Kidney glomerular epithelial cell (primary cell): Measurements from ENCODE around the gene CORIN.
A peak's percentile ranks its signal among the peaks of the same experiment; 100 is the strongest.

Experiments
- DNase-seq: peaks from one replicate; lab custom pipeline; 2025; lab: John Stamatoyannopoulos, UW

The CORIN gene

DNA sequence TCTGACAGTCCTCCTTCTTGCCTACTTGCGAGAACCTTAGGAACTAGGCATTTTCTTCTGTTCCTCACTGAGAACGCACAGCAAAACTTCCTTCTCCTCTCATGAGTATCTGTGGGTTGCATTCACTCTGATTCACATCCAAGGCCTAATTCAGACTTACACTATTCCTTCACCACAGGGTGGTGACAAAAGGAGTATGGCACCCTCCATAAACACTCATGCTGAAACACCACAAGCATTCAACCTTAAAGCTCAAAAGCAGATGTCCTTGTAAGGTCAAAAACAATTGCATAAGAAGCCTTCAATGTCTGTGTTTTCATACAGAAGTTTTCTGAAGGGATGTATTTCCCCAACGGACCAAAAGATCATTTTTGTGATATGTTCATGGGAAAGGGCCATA, 147.3 kb downstream of the CORIN start:
- peak; percentile 5 for DNase-seq

DNA sequence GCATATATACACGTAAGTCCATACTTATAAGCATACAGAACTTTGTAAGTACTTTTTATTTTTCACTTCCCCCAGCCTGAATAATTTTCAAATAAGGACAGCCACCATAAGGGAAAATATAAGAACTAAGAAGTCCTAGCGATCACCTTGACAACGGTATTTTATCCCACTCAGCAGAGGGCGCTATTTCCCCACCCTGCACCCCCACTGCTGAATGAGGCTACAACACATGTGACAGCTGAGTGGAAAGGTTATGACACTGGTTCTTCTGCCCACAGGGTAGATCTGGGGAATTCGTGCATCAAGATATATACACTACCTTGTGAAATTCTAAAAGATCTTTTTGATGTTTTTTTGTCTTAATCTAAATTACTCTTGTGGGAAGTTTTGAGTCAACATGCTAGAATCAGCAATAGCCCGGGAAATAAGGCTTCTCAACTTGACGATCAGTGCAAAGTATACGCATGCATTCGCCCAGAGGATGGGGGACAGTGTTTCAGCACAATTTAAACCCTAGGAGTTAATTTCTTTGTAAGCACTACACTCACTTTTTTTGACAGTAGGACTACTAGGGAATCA, 151.5 kb downstream of the CORIN start:
- peak; percentile 15 for DNase-seq

DNA sequence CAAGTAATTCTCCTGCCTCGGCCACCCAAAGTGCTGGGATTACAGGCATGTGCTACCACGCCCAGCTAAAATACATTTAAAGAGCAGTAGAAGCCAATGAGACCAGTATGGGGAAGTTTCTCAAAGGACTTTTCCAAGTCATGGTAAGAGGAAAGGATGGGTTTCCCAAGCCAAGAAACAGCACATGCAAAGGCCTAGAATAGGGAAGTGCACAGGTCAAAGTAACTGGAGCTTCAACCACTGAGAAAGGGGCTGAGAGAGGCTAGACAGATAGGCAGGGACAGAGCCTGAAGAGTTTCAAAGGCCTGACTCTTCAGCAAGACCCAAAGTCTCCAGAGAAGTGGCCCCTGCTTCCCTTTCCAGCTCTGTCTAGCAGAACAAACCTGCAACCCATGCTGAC, 162.1 kb downstream of the CORIN start:
- no peak for DNase-seq

DNA sequence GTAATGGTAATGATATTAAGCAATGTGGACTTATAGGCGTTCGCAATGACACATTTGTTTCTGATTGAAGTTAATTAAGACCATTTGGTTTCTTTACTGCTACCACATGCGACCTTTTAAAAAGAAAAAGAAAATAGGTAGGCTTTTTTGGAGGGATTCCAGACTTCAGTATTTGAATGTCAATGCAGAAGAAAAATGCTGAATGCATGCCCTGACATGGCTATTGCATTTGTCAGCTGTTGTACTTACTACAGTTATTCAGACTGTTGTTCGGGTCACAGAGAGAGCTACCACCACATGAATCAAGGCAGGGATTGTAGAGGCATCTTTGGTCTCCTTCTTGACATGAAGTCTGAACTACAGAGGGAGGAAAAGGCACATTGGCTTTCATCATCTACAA, 163.7 kb downstream of the CORIN start:
- no peak for DNase-seq

DNA sequence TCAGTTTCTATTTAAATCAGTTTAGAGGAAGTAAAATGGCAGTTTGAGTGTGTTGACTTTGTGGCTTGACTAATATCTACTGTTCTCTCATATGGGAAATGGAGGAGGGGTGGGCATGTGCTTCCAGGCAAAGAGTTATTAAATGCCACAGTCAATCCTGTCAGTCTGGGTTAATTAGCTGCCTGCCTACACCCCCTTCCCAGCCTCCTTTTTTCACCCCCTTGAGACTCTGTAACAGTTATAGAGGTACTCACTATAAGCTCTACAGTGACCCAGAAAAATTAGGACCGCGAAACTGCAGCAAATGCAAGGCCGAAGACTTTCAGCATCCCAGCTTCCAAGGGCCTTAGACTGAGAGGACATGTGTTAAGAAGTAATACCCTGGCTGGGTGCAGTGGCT, 165.2 kb downstream of the CORIN start:
- no peak for DNase-seq

DNA sequence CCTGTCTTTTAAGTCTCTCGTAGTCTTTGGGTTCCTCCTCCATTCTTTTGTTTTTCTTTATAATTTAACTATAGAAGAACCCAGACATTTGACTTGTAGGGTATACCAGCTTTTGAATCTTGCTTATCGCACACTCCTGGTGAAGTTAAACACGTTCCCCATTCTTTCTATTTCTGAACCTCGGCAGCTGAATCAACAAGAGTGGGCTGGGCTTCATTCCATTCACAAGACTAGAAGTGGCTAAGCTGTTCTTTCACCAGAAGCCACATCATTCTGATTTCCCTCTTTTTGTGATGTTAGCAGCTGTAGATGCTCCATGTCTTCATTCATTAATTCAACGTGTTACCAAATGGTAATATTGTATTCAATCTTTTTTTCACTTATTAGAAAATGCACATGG, 167.9 kb downstream of the CORIN start:
- no peak for DNase-seq

DNA sequence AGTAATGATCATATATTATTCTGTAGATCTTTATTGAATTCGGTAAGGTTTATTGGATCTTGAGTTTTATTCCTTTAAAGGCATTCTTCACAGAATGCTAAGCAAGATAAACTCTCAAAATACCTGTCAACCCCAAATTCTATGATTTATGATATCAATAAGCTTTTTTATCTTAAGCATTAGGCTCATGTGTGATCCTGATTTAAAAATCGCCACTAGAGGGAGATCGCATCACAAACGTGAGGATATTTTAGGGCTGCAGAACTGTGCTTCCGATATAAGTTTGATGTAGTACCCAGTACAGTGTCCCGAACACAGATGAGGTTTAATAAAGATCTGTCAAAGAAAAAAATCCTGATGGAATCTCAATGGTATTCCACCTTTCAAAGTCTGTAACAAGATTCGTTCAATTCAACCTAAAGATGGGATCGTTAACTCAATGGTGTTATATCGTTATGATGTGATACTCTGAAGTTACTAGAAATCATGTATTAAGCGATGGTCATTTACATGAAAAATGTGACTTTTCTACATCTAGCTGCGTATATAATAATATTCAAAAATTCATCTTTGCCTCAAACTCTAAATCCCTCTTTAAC, 169.0 kb downstream of the CORIN start:
- DNase-seq, result peak; percentile 23

DNA sequence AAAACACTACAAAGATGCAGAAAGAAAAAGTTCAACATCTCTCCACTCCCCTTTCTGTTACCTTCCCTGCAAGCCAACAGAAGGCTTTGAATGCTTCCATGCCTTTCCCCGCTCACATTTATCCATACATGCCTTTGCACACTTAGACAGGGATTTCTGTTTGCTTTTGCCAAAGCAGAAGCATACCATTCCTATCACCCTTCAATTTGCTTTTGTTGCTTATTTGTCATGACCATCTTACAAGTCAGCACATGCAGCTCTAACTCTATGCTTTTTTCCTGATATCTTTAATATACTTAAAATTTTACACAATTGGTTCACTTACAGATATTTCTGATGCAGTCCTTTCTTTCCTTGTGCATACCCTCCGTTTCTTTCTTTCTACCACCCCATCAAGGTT, 169.6 kb downstream of the CORIN start:
- DNase-seq, result no peak

DNA sequence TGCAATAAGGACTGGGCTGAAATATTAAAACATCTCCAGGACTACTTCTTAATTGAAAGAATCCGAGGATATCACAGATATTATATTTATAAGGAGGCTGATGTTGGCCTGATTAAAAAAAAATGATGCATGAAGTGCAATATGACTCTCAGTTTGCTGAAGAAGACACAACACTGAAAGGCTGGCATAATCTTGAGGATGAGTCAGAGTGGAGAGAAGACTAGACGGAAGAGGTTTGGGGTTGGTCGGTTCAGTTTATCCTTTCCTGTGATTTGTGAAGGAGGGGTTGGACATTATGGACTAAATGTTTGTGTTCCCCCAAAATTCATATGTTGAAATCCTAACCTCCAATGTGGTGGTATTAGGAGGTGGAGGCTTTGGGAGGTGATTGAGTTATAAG, 170.3 kb downstream of the CORIN start:
- DNase-seq, result no peak

DNA sequence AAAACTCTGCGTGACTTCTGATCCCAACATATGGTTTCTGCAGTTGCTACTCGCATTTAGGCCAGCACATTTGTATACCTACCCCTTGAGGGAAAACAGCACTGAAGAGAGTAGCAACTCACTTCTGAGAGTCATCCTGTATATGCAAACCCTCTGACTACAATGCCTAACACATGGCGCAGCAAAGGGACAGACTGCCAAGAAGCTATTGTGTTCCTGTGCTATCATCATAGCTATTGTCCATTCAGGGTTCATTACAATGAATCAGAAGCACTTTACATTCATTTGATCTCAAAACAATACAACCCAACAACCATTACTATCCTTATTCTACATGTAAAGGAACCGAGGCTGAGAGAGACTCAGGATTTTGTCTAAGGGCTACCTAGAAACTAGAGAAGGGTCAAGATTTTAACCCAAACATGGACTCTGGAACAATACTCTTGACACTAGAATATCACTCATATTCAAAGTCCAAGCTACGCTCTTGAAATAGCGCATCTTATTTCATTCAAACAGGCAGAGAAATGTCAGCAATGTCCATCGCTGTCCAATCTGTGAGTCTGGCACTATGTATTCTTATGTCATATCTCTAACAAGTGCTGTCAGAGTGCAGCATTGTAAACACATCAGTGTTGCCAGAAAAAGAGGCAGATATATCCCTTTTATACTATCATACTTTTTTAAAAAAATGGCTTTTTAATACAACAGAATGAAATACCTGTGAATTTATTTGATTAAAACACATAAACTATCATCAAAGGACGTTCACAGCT, 173.6 kb downstream of the CORIN start:
- DNase-seq, result no peak

DNA sequence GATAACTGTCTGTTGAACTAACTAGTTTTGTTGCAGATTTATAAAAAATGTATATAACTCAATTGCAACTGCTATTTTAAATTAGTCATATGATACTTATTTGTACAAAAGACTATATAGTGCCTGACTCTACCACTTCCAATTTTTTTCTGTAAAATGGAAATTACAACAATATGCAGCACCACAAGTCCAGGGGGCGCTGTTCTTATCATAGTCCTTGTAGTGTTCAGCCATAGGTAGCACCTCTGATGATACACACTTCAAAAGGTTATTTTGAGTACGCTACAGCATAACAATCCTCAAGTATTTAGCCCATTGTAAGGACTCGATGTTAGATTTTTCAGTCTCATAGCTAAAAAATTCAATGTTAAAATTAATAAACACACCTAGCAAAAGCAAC, 174.9 kb downstream of the CORIN start:
- no peak for DNase-seq

DNA sequence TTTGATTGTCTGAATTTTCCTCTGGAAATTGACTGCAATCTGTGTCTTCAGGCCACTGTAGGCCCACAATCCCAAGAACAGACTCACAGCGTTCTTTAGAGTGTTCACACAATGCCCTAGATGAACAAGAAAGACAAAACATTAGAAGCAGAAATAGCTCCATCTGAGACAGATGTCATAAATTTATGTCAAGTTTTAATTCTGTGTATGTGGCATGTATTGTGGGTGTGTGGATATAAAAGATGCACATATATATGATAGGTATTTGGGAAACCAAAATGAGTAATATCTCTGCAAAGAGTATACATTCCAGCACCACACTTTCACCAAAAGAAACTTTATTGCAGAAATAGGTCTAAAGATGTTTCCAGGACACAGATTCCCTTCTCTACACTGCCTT, 176.1 kb downstream of the CORIN start:
- no peak for DNase-seq

DNA sequence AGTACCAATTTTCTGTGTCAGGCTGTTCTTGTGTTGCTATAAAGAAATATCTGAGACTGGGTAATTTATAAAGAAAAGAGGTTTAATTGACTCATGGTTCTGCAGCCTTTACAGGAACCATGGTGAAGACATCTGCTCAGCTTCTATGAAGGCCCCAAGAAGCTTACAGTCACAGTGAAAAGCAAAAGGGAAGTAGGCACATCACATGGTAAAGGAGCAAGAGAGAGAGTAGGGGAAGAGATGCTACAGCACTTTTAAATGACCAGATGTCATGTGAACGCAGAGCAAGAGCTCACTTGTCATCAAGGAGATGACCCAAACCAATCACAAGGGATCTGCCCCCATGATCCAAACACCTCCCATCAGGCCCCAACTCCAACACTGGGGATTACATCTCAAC, 178.5 kb downstream of the CORIN start:
- no peak for DNase-seq

DNA sequence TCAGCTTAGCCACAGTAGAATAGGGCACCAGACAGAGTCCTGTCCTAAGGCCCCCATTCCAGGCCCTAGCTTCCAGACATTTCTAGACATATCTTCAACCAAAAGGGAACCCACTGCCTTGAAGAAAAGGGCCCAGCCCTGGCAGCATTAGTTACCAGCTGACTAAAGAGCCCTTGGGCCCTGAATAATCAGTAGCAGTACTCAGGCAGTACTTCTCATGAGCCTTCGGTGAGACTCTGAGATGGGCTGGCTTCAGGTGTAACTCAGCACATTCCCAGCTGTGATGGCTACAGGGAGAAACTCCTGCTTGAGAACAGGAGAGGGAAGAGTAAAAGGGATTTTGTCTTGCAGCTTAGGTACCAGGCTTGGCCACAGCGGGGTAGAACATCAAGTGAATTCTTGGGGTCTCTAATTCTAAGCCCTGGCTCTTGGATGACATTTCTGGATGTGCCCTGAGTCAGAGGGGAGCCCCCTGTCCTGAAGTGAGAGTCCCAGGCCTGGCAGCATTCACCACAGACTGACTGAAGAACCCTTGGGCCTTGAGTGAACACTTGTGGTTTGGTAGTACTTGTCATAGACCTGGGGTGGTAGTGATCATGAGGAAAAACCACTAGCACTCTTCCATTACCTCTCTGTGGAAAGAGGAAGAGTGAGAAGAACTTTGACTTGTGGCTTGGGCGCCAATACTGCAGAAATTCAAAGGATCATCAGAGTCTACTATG, 182.7 kb downstream of the CORIN start:
- DNase-seq, result no peak

DNA sequence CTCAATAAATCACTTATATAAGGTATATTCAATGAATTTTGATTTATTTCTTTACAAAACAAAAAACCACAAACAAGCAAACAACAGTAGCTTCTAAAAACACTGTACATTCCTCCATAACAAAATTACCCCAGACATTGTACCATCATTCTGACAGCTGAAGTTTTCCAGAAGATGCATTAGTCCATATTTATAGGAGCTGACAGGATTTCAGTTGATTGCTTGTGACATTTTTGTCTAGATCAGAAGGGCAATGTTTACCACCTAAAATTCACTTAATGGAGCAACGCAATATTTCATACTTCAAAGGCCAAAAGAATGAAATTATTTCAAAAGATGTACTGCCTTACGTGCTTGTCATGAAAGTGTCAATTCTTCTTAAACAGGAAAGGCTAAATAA, 185.8 kb downstream of the CORIN start:
- DNase-seq, result no peak

DNA sequence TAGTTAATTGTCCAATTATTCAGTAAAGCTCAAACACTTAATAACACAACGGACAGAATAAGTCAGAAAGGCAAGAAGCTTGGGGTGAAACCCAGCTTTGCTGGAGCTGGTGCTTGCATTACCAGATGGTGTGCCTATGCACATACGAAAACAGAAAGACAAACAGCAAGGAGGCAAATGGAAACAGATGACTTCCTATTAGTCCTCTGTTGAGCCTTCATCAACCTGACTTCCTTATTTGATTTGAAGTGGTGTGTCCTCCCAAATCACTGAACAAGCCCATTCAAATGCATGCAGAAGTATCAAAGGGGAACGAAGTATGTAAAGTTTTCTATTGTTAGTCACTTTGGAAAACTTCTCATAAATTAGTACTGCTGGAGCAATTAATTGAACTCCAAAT, 186.6 kb downstream of the CORIN start:
- no peak for DNase-seq

DNA sequence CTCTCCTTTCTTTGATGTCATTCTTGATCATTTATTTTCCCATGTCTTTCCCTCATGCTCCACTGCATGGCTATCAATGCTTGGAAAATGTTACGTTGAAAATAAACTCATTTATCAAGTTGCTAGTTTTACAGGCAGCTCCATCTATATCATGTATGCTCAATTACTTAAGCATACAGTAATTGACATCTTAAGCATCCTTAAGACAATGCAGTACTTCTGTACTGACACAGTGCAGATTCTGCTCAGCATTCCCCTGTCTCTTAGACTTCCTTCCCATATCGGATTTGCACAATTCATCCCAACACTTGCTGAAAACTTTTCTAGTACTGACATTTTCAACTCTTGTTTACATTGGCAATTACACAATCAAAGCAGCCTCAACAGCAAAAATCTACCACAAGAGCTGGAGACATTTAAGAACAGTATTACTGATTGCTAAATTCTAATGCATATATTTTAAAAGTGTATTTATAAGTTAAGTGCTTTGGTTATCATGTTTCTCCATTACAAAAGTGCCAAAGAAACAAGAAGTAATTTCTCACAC, 187.2 kb downstream of the CORIN start:
- DNase-seq, result no peak

DNA sequence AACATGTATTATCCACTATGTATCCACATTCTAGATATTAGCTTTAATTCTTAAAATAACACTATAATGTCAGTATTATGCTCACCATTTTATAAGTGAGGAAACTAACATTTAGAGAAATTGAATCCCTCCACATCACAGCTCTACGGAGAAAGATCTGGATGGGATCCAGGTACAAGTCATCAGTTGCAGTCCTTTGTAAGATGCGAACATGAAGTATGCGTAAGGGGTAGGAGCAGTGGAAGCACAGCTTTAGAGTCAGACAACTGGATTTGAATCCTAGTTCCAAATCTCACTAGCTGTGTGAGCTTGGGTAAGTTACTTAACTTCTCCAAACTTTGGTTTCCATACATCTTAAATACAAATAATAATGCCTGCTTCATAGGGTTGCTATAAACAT, 190.3 kb downstream of the CORIN start:
- no peak for DNase-seq

DNA sequence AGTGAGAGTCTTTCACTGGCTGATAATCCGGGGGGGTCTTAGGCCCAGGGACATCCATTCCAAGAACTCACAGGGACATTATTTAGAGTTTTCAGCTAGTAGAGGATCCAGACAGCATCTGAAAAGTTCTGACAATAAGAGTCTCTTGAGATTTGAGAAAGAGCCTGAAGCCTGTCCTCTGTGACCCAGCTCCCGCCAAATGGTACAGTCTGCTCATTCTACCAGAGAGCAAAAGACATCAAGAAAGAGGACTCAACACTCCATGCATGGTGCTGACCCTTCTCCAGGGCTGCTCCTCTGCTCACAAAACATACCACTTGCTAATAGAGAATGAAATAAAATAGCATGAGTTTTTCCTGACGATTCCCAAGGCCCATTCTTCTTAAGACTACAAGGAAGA, 190.8 kb downstream of the CORIN start:
- DNase-seq, result no peak

DNA sequence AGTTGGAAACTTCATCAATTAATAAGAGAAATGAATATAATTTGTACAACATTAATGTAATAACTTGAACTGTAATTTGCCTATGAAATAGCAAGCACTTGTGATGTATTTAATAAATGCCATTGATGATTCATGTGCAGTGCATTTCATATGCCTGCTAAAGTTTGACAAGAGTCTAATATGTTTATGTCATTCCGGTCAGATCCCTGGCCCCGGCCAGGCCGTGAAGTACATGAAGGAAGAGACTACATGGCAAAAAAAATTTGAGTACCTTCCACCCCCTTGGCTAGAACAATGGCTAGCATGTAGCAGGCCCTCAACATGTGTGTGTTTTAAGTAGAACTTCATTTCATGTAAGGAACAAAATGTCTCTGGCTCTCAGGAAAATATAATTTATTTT, 191.5 kb downstream of the CORIN start:
- no peak for DNase-seq

DNA sequence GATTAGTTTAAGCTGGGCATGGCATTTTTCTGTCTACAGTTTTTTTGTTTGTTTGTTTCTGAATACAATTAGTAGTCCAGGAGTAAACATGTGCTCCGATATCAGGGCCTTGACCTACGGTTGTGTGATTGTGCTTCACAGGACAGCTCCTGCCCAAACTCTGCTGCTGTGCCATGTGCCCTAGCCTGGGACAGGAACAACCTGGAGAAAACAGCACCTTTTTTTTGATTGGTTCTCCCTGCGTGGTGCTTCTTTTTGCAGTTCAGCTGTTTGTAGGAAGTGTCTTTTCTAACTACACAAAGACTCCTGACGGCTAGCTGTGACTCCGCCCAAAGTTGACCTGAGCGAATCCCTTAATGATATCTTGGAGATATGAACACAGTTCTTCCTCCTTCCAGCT, 194.0 kb downstream of the CORIN start:
- no peak for DNase-seq

DNA sequence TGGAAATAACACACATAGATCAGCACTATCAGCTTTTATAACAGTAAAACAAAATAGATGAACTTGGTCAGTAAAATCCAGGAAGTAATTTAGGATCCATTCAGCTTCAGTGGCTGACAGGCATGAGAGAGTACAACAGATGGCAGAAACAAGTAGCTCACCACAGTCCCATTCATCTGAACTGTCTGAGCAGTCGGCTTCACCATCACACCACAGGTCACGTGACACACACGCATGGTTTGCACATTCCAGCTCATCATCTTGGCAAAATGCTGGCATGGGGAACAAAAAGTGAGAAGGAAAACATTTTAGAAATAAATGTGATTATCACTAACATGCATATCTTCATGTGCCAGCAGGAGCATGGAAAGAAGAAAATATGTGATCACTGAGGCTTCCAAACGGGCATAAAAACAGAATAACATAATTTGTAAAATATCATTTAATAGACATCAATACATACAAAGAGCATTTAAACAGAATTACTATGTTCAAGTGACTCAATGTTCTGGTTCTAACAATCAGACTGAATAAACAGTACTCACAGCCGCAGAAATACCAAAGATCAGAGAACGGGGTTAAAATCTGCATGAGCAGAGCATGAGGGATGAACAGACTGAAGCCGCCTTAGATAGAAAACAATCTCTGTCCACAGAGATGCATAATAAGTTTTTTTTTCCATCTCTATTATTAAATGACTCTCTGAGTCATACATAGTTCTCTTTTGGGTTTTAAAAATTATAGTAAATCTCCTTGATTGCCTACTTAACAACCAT, 194.7 kb downstream of the CORIN start:
- peak; percentile 19 for DNase-seq
